G401 (cell line): ENCODE results near the gene WDR11. TPM values are rescaled to one million over a fixed set of nuclear protein-coding genes. Genes with fewer than 3 reads are reported as not detected.

Experiments used
- DNase-seq: peaks from one replicate; pipeline ENCODE4 v3.0.0-alpha.2; 2015; ENCODE audit warnings: low spot score
- in situ Hi-C: cut with HindIII; loops from 2 replicates; pipeline ENCODE4 v1.10.0; 2016; ENCODE audit warnings: low sequenced_read_pairs, mixed read lengths
- total RNA-seq: library from RNA; depleted of rRNA; stranded (reverse); fragments of >200 nt; shearing (Covaris generic); gene quantifications from 2 replicates; pipeline ENCODE4 v1.2.3, GENCODE V29; 2014

The WDR11 gene
- total RNA-seq, 1 experiment from 2014 or later: 57.2 TPM

DNA sequence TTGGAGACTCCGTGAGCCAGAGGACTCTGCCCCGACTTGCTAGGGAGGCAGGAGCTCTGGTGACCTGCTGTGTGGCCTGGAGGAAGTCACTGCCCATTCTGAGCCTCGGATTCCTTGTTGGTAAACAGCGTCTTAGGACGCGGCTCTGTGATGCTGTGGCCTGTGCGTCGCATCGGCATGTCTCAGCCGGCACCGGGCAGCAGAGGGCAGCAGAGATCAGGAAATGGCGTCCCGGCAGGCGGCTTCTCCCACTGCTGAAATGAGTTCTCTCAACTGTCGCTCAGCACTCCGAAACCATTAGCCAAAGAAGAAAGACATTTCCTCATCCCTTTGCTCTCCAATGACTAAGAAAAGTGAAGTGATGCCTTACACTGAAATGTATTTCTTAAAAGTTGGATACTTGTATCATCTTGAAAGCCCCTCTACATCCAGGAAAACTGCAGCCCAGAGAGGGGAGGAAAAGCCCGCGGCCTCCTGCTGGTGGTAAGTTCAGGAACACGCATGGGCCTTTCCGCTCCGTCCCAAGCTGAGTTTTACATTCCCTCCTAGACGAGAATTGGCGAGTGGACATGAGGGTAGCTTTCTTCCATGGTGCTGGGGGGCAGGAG lies 91.7 kb downstream of the WDR11 start:
- in situ Hi-C loops: no loop called here
- DNase-seq: peak; percentile 72

DNA sequence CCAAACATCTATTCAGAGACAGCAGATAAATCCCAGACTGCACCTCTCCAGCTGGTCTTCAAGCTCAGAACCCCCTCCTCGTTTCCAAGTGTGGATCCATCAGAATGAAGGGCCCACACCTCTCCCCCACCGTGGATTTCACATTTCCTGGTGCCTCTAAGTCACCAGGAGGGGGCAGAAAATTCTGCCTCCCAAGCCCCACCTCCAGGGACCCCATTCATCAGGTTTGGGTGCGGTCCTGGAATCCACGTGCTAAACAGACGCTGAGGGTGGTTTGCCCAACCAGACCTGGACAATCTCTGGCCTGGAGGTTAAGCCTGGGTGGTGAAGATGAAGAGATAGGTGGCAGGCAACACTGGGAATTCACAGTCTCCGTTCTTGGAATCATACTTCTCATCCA lies 92.4 kb downstream of the WDR11 start:
- no peak for DNase-seq
- in situ Hi-C loops: no loop called here

DNA sequence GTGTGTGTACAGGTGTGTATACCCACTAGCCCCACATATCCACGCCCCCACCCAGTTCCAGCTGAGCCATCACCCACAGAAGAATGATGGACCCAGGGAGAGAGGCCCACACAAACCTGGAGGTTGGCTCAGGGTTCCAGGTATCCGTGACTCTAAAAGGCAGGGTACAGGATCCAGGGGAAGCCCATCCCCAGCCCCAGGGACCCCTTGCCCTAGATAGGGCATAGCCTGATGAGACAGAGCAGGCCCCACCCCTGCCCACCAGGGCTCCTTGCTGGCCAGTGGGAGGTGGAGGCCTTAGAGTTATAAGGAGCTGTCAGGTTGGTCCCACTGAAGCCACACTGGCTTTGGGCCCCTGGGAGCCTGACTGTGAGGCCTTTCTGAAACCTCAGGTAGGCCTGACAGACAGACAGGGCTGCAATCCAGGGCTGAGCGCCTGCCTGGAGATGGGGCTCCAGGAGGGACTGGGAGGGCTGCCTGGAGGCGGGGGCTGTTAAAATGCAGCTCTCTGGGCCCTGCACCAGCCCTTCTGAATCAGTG lies 93.5 kb downstream of the WDR11 start:
- in situ Hi-C loops: no loop called here

DNA sequence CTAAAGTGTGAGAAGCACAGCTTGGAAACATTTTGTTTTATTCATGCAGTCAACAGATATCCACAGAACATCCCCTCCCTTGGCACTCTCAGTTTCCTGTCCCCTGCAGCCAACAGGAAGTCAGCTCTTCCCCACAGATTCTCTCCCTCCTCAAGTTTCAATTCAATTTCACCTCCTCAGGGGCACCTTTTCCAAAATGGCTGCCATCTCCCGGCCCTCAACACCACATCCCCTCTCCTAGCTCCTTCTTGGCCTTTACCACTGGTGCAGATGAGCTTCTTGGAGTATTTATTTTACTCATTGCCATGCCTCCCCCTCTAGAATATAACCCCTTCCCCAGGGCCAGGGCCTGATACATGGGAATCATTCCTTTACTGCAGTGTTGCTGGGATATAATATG lies 94.0 kb downstream of the WDR11 start:
- in situ Hi-C loops: no loop called here
- DNase-seq: no peak

More for the DNA sequence above, 93.5 kb downstream of the WDR11 start:
- no peak for DNase-seq

DNA sequence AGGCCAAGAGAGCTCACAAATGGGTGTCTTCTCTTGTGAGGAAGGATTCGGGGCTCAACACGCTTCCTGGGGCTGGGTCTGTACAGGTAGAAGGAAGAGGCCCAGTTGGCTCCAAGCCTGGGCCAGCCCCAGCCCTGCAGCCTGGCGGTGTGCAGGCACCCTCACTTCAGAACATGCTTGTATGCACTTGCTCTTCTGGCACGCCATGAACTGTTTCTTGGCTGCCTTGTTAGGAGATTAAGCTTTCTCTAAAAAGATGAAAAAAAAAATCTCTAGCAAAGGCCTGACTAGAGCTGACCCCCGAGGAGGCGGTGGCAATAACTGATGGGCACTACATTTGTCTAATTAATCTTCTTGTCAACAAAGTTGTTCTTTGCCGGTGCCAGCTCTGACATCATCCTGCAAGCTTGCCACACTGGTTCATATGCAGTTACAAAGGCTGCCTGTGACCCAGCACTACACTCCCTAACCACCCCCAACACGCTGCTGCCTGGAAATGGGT lies 94.7 kb downstream of the WDR11 start:
- in situ Hi-C loops: no loop called here
- peak; percentile 25 for DNase-seq

DNA sequence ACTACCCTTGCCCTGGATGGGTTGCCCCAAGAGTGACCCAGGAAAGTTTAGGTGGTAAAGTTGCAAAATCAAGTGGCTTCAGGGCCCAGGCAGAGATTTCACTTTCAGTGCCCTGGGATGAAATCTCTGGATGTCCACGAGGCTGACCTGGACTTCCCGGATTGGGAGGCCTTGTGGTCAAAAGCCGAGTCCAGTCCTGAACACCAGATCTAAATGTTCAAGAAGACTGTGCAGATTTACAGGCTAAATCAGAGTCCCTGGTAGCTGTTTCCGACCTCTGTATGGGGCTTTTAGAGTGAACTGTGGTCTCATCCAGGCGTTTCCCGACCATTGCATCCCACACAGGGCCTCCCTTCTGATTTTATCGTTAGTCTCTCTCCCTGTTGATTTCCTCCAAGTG lies 95.3 kb downstream of the WDR11 start:
- in situ Hi-C loops: no loop called here
- no peak for DNase-seq

DNA sequence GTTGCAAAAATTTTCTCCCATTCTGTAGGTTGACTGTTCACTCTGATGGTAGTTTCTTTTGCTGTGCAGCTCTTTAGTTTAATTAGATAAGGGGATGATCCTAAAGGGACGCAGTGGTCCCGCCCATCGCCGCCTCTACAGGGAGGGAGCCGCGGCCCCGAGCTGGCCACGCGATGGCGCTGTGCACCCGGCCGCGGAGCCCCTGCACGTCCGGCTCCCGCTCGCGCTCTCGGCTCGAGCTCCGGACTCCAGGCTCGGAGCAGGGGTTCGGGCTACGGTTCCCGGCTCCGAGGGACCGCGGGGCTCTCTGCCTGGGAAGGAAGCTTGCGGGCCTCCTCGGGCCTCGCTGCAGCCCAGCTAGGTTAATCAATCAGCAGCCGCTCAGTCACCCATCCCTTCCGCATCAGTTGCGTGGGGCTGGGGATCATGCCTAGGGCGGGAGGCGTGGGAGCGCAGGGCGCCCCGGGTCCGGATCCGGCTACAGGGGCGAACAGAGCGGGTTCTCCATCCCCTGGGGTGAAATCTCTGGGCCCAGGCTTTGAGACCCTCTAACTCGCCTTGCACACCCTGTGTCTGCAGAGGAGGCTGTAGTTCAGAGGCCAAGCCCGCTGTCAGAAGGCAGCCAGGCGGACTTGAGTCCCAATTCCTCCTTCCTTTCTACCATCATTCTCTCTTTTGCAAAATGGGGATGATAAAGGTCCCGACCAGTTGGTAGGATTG lies 97.9 kb downstream of the WDR11 start:
- peak; percentile 20 for DNase-seq
- in situ Hi-C loops: no loop called here

DNA sequence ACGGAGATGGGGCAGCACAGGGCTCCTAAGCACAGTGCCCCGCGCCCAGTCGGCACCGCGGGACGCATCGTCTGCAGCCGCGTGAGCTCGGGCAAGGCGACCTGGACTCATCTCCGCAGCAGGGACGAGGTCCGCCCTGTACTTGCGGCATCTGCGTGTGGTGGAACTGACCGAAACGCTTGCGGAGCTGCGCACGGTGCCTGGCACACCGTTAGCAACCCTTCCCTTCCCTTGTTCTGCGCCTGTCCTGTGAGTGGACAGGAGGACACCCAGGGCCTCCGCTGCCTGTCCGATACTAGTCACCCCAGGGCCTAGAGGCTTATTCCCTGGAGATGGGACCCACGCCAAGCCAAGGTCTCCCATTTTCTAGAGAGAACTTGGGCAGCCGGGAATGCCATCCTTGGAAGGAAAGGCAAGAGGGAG lies 98.5 kb downstream of the WDR11 start:
- DNase-seq: no peak

DNA sequence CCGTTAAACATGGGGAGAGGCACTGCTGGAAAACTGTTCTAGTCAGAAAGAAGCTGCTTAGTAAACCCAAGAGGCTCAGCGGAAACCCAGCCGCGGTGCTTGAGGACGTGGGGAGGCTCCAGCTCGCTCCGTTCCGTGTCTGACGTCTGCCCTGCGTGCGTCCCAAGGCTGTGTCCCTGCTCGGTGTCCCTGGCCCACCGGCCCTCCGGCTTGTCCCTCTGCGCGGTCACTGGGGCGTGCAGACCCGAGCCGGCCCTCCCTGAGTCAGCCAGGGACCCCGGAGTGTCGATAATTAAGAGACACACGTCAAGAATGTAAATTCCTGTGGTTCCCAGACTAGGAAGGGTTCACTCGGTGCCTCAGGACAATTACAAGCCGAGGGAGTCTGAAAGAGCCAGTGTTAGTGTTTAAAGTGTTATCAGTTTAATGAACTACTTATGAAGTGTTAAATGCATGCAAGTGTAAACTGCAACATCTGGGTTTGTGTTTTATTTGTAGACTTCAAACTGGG lies 98.9 kb downstream of the WDR11 start:
- in situ Hi-C loops: no loop called here
- DNase-seq: no peak

More for the DNA sequence above, 98.5 kb downstream of the WDR11 start:
- in situ Hi-C loops: no loop called here

DNA sequence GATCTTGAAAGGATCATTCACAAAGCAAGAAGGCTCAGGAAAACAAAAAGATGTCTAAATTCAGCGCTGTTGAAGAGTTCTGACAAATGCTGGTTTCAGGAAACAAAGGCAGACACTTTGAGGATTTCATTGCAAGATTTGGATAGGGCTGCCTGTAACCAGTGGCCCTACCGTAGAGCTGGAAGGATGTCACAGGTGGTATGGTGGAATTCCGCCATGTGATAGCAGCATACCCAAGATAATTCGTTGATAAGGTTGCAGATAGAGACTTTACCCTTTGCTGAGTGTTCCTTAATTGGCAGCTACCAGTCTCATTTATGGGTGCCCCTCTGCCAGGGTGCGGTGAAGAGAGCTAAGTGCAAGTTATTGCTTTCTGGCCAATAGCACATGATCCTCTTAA lies 100.1 kb downstream of the WDR11 start:
- in situ Hi-C loops: no loop called here
- no peak for DNase-seq

DNA sequence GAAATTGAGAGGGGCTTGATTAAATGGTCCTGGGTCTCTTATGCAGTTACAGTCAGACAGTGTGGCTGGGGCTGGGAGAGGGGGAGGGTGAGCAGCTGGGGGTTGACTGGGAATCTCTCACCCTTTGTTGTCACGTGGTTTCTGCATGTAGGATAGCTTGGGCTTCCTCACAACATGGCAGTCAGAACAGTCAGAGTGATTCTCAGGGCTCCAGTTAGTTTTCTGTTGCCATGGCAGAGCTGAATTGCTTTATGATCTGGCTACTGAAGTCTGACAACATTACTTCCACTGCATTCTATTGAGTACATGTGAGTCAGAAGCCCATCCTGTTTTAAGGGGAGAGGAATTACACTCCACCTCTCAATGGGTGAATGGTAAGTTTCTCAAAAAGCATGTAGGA lies 102.7 kb downstream of the WDR11 start:
- DNase-seq: no peak
- in situ Hi-C loops: no loop called here
